K562 (cell line): ENCODE results near the gene C10orf71. TPM values are rescaled to one million over a fixed set of nuclear protein-coding genes. Genes with fewer than 3 reads are reported as not detected.

Source experiments
- ARID2 ChIP-seq: fragments of 450-650 bp; IDR thresholded peaks from 2 replicates; pipeline ENCODE4 v1.6.1; 2017; ENCODE audit warnings: antibody characterized with exemption, mild to moderate bottlenecking
- FOXA3 ChIP-seq, 2 experiments: fragments of 450-650 bp in 1 of 2; sonication (generic) in 1 of 2; formaldehyde crosslinking; IDR thresholded peaks in 1 of 2; conservative IDR thresholded peaks in 1 of 2; 2 replicates each; pipeline versions ENCODE4 v1.4.0 to v1.8.0; 2020 to 2022; ENCODE audit warnings: mild to moderate bottlenecking in 2 of 2, missing genetic modification reagents in 1 of 2
- KLF13 ChIP-seq: fragments of 450-650 bp; IDR thresholded peaks from 2 replicates; pipeline ENCODE4 v1.6.1; 2016; ENCODE audit warnings: missing genetic modification characterization, low read depth, mild to moderate bottlenecking, missing compliant biosample characterization, moderate library complexity, borderline replicate concordance
- MCM2 ChIP-seq: fragments of 450-650 bp; IDR thresholded peaks from 2 replicates; pipeline ENCODE4 v1.6.1; 2017; ENCODE audit warnings: low read depth, mild to moderate bottlenecking
- MYC ChIP-seq, 2 experiments: fragments of 250-450 bp in 1 of 2; sonication (Bioruptor Pico) in 1 of 2; IDR thresholded peaks; 2 replicates each; pipeline versions ENCODE4 v1.5.1 to v1.6.1; 2012 to 2021; ENCODE audit warnings: low read depth in 2 of 2, borderline replicate concordance in 1 of 2, improper control_type of control experiment in 1 of 2, low read length in 1 of 2, mild to moderate bottlenecking in 1 of 2, moderate library complexity in 1 of 2
- NFRKB ChIP-seq: fragments of 450-650 bp; IDR thresholded peaks from 2 replicates; pipeline ENCODE4 v1.6.1; 2016; ENCODE audit warnings: low read depth
- OTX1 ChIP-seq: fragments of 450-650 bp; formaldehyde crosslinking; IDR thresholded peaks from 2 replicates; pipeline ENCODE4 v1.4.0; 2022; ENCODE audit warnings: mild to moderate bottlenecking
- RBFOX2 ChIP-seq: fragments of 200-400 bp; formaldehyde crosslinking; IDR thresholded peaks from 2 replicates; pipeline ENCODE4 v1.6.1; 2017; ENCODE audit warnings: low read depth, mild to moderate bottlenecking, low read length, moderate library complexity
- SAFB2 ChIP-seq: fragments of 200-400 bp; formaldehyde crosslinking; IDR thresholded peaks from 2 replicates; pipeline ENCODE4 v1.6.1; 2018; ENCODE audit warnings: borderline replicate concordance, low read length, low read depth, moderate library complexity; ENCODE audit not compliant: severe bottlenecking
- SETDB1 ChIP-seq: IDR thresholded peaks from one replicate; pipeline ENCODE4 v1.6.1; 2012; ENCODE audit warnings: low read length, control low read depth, inconsistent platforms
- TEAD2 ChIP-seq: fragments of 450-650 bp; IDR thresholded peaks from 2 replicates; pipeline ENCODE4 v1.6.1; 2016; ENCODE audit warnings: missing genetic modification characterization, control low read depth, missing compliant biosample characterization
- ZNF263 ChIP-seq: sonication (generic); formaldehyde crosslinking; IDR thresholded peaks from 2 replicates; pipeline ENCODE4 v1.8.0; 2022; ENCODE audit warnings: mild to moderate bottlenecking, missing genetic modification reagents, borderline replicate concordance
- ZNF354B ChIP-seq: fragments of 250-450 bp; sonication (Bioruptor Pico); IDR thresholded peaks from 2 replicates; pipeline ENCODE4 v1.4.0; 2020
- ZNF589 ChIP-seq: fragments of 200-800 bp; sonication (Bioruptor generic); IDR thresholded peaks from 2 replicates; pipeline ENCODE4 v1.6.1; 2016; ENCODE audit warnings: low read depth, missing genetic modification characterization, missing compliant biosample characterization
- ZNF699 ChIP-seq: fragments of 250-450 bp; sonication (Bioruptor Pico); IDR thresholded peaks from 2 replicates; pipeline ENCODE4 v1.8.0; 2021; ENCODE audit warnings: mild to moderate bottlenecking, moderate library complexity; ENCODE audit not compliant: insufficient replicate concordance
- polyA plus RNA-seq, 8 experiments: library from polyadenylated mRNA; depleted of rRNA in 4 of 8; stranded (reverse) in 5 of 8; unstranded in 3 of 8; fragments of >200 nt; fragmentation: Nextera tagmentation in 2 of 8; fragmentation: Illumina TruSeq in 1 of 8; extraction: Ambion mirVana in 2 of 8; extraction: Trizol in 1 of 8; gene quantifications; 2 replicates each; pipeline versions ENCODE4 v1.2.1 to v1.2.3, GENCODE V29; 2011 to 2014; ENCODE audit warnings: inconsistent platforms in 1 of 8, missing spikeins in 1 of 8
- total RNA-seq, 7 experiments: library from RNA; depleted of rRNA in 6 of 7; stranded (reverse); fragments of >200 nt in 6 of 7; fragmentation: Illumina TruSeq in 2 of 7; extraction: Trizol in 2 of 7; gene quantifications; 2 replicates each; pipeline versions ENCODE4 v1.2.1 to v1.2.3, GENCODE V29; 2011 to 2021; ENCODE audit warnings: low replicate concordance in 1 of 7
- TF ChIP-seq, protein P1 (sequence below), 2 experiments: fragments of 450-650 bp; conservative IDR thresholded peaks; 2 replicates each; pipeline ENCODE4 v1.6.1; 2017; ENCODE audit warnings: mild to moderate bottlenecking in 2 of 2, moderate library complexity in 2 of 2
- TF ChIP-seq, protein P2 (sequence below): fragments of 450-650 bp; formaldehyde crosslinking; IDR thresholded peaks from 2 replicates; pipeline ENCODE4 v1.4.0; 2020; ENCODE audit warnings: mild to moderate bottlenecking, moderate library complexity
- TF ChIP-seq, protein P3 (sequence below), 2 experiments: fragments of 450-650 bp in 1 of 2; IDR thresholded peaks; 2 replicates each; pipeline ENCODE4 v1.6.1; 2011 to 2017; ENCODE audit warnings: low read depth in 2 of 2, antibody characterized with exemption in 1 of 2, borderline replicate concordance in 1 of 2, low read length in 1 of 2, mild to moderate bottlenecking in 1 of 2, mixed read lengths in 1 of 2; ENCODE audit not compliant: control insufficient read depth in 1 of 2

C10orf71 gene
- total and polyA plus RNA-seq, 9 of the 15 experiments (the other 6 are each of a cell fraction or from before 2014, with no cell fraction given), result 0.06 to 4.5 (median 1.3) TPM

DNA sequence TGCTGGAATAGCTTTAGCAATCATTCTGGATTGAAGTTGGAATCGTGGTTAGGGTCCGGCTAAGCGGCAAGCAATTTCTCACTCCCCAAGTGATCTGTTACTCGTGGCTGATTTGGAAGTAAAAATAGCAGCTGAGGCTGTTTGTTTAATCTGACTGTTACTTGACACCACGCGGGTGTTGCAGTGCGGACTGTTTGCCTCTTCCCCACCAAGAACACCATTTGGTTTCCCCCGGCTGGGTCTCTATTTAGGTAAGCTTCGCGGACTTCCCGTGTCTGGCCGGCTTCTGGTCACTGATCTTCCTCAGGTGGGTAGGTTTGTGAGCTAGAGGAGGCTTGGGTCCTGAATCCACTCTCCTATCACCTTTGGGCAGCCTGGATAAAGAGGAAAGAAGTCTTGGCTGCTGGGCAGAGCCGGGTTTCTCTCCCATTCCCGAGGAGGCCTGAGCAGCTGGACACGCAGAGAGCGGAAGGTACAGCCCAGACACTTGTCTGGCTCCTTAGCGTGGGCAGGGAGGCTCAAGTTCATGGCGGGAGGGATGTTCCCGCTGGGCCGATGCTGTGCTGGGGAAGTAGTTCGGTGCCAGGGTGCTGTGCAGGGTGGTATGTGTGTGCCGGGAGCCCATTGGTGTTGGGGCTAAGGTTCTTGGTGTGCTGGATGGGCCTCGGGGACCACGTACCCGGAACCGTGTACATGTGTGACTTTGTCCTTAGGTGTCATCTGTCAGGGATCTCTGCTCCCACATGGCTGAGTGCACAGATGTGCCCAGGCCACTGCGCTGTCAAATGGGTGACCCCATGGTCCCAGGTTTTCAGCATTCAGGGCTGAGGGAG is at the start of gene C10orf71 (continued):
- TF ChIP-seq, protein P1, sequence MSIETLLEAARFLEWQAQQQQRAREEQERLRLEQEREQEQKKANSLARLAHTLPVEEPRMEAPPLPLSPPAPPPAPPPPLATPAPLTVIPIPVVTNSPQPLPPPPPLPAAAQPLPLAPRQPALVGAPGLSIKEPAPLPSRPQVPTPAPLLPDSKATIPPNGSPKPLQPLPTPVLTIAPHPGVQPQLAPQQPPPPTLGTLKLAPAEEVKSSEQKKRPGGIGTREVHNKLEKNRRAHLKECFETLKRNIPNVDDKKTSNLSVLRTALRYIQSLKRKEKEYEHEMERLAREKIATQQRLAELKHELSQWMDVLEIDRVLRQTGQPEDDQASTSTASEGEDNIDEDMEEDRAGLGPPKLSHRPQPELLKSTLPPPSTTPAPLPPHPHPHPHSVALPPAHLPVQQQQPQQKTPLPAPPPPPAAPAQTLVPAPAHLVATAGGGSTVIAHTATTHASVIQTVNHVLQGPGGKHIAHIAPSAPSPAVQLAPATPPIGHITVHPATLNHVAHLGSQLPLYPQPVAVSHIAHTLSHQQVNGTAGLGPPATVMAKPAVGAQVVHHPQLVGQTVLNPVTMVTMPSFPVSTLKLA (conservative IDR thresholded peaks at IDR 0.05), result peak in 1 of 2 experiments; percentile 53; a peak in 2 of 4 replicates
- TF ChIP-seq, protein P2, sequence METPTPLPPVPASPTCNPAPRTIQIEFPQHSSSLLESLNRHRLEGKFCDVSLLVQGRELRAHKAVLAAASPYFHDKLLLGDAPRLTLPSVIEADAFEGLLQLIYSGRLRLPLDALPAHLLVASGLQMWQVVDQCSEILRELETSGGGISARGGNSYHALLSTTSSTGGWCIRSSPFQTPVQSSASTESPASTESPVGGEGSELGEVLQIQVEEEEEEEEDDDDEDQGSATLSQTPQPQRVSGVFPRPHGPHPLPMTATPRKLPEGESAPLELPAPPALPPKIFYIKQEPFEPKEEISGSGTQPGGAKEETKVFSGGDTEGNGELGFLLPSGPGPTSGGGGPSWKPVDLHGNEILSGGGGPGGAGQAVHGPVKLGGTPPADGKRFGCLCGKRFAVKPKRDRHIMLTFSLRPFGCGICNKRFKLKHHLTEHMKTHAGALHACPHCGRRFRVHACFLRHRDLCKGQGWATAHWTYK (CRISPR knock-in tag), result peak; percentile 86; the same call in 1 of the 2 replicates
- peak; percentile 90 for TF ChIP-seq ZNF589 (CRISPR knock-in tag)
- TF ChIP-seq ARID2, result 0 out of 2 replicates have a peak, but pooled peaks have one; percentile 25
- peak; percentile 3; the same call in 1 of the 2 replicates for TF ChIP-seq MYC (IDR thresholded peaks at IDR 0.05; ENCODE audit: low read depth, low read length)
- peak; percentile 21; the same call in 1 of the 2 replicates for TF ChIP-seq MYC (CRISPR knock-in tag; IDR thresholded peaks at IDR 0.05; ENCODE audit: borderline replicate concordance, low read depth)
- TF ChIP-seq, protein P3, sequence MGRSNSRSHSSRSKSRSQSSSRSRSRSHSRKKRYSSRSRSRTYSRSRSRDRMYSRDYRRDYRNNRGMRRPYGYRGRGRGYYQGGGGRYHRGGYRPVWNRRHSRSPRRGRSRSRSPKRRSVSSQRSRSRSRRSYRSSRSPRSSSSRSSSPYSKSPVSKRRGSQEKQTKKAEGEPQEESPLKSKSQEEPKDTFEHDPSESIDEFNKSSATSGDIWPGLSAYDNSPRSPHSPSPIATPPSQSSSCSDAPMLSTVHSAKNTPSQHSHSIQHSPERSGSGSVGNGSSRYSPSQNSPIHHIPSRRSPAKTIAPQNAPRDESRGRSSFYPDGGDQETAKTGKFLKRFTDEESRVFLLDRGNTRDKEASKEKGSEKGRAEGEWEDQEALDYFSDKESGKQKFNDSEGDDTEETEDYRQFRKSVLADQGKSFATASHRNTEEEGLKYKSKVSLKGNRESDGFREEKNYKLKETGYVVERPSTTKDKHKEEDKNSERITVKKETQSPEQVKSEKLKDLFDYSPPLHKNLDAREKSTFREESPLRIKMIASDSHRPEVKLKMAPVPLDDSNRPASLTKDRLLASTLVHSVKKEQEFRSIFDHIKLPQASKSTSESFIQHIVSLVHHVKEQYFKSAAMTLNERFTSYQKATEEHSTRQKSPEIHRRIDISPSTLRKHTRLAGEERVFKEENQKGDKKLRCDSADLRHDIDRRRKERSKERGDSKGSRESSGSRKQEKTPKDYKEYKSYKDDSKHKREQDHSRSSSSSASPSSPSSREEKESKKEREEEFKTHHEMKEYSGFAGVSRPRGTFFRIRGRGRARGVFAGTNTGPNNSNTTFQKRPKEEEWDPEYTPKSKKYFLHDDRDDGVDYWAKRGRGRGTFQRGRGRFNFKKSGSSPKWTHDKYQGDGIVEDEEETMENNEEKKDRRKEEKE (IDR thresholded peaks at IDR 0.05; ENCODE audit: borderline replicate concordance in 1 of 2, control insufficient read depth in 1 of 2, low read depth in 2 of 2, low read length in 1 of 2), result no peak
- peak; percentile 78 for TF ChIP-seq NFRKB
- TF ChIP-seq ZNF263, result no peak
- TF ChIP-seq TEAD2 (tag), result 0 out of 2 replicates have a peak, but pooled peaks have one; percentile 2
- no peak for TF ChIP-seq ZNF699 (CRISPR knock-in tag)
- TF ChIP-seq SAFB2, result no peak
- no peak for TF ChIP-seq SETDB1
- no peak for TF ChIP-seq MCM2
- TF ChIP-seq ZNF354B (CRISPR knock-in tag), result no peak
- TF ChIP-seq RBFOX2, result peak; percentile 74
- 0 out of 2 replicates have a peak, but pooled peaks have one; percentile 53 for TF ChIP-seq OTX1 (CRISPR knock-in tag)
- 0 out of 2 replicates have a peak, but pooled peaks have one; percentile 14 for TF ChIP-seq KLF13 (tag)
- TF ChIP-seq FOXA3 (CRISPR knock-in tag; conservative IDR thresholded peaks at IDR 0.05 in 1 of 2, IDR thresholded peaks at IDR 0.05 in 1 of 2), result 0 out of 4 replicates have a peak, but pooled peaks have one; percentile 6 to 22
